Thyroid gland (tissue), 4 donors: ENCODE data around the gene BHLHA15. TPM values are rescaled to one million over a fixed set of nuclear protein-coding genes. Genes with fewer than 3 reads are reported as not detected.

Experiments
- DNase-seq, 2 donors: peaks; one replicate each; pipeline ENCODE4 v3.0.0-alpha.2; 2019
- H3K27ac ChIP-seq, 3 donors: fragments of 200-600 bp; sonication (generic); 1 replicate in 2 of 3; 2 replicates in 1 of 3; pipeline ENCODE4 v1.5.1; 2016 to 2019; ENCODE audit warnings: mild to moderate bottlenecking in 1 of 3, moderate library complexity in 1 of 3
- H3K27me3 ChIP-seq: fragments of 200-600 bp; sonication (generic); one replicate; pipeline ENCODE4 v1.5.1; 2019
- H3K36me3 ChIP-seq, 2 donors: fragments of 200-600 bp; sonication (generic); one replicate each; pipeline ENCODE4 v1.5.1; 2016 to 2019
- H3K4me1 ChIP-seq, 2 donors: fragments of 200-600 bp; sonication (generic); one replicate each; pipeline ENCODE4 v1.5.1; 2017 to 2019
- H3K4me3 ChIP-seq, 3 donors: fragments of 200-600 bp; sonication (generic); replicated peaks in 1 of 3; 1 replicate in 2 of 3; 2 replicates in 1 of 3; pipeline ENCODE4 v1.5.1; 2016; ENCODE audit warnings: mild to moderate bottlenecking in 1 of 3
- H3K9me3 ChIP-seq: fragments of 200-600 bp; sonication (generic); one replicate; pipeline ENCODE4 v1.5.1; 2017
- POLR2A ChIP-seq, 2 donors: fragments of 450-650 bp; IDR thresholded peaks; one replicate each; pipeline ENCODE4 v1.6.1; 2017; ENCODE audit warnings: antibody characterized with exemption in 2 of 2, mild to moderate bottlenecking in 2 of 2, moderate library complexity in 1 of 2
- WGBS, 2 donors: methylation state at CpG; one replicate each; pipeline ENCODE4 v1.1.5; 2017; 5-methylcytosine and 5-hydroxymethylcytosine counted together
- intact Hi-C: fragments of 100-400 bp; cut with DNase I; formaldehyde crosslinking; loops from one replicate; pipeline ENCODE4 v1.15.1; 2023
- total RNA-seq, 4 donors: library from RNA; depleted of rRNA; stranded (reverse); fragments of >200 nt; gene quantifications; one replicate each; pipeline ENCODE4 v1.2.3, GENCODE V29; 2016
- TF ChIP-seq, protein P1 (sequence below), 6 experiments: fragments of 200-600 bp in 3 of 6; fragments of 450-650 bp in 3 of 6; sonication (generic) in 3 of 6; IDR thresholded peaks; one replicate each; pipeline ENCODE4 v1.5.1; 2016 to 2019; ENCODE audit warnings: antibody characterized with exemption in 6 of 6, mild to moderate bottlenecking in 2 of 6, inconsistent platforms in 1 of 6, moderate library complexity in 1 of 6

Gene BHLHA15
- total RNA-seq, 4 donors from 2014 or later: 1.2 to 8.7 (median 1.9) TPM; not detected in 1

GRCh38 chr7:98185101-98185500 is 26.1 kb upstream of the BHLHA15 start:
- H3K4me1 ChIP-seq: peaks cover 0 to 7% of the 10 kb centered on the region in 2 donors
- TF ChIP-seq, protein P1, sequence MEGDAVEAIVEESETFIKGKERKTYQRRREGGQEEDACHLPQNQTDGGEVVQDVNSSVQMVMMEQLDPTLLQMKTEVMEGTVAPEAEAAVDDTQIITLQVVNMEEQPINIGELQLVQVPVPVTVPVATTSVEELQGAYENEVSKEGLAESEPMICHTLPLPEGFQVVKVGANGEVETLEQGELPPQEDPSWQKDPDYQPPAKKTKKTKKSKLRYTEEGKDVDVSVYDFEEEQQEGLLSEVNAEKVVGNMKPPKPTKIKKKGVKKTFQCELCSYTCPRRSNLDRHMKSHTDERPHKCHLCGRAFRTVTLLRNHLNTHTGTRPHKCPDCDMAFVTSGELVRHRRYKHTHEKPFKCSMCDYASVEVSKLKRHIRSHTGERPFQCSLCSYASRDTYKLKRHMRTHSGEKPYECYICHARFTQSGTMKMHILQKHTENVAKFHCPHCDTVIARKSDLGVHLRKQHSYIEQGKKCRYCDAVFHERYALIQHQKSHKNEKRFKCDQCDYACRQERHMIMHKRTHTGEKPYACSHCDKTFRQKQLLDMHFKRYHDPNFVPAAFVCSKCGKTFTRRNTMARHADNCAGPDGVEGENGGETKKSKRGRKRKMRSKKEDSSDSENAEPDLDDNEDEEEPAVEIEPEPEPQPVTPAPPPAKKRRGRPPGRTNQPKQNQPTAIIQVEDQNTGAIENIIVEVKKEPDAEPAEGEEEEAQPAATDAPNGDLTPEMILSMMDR (IDR thresholded peaks at IDR 0.05): no peak
- DNase-seq: no peak
- intact Hi-C loops: no loop called here
- no peak overlapping the region for H3K4me3 ChIP-seq
- H3K9me3 ChIP-seq: no peaks in the 10 kb centered on the region
- H3K36me3 ChIP-seq: peaks cover 0 to 4% of the 10 kb centered on the region in 2 donors
- 90 to 93% methylated on average over 7 of the region's 7 CpGs for WGBS, 2 donors
- no peak overlapping the region for H3K27ac ChIP-seq
- H3K27me3 ChIP-seq: no peaks in the 10 kb centered on the region

DNA sequence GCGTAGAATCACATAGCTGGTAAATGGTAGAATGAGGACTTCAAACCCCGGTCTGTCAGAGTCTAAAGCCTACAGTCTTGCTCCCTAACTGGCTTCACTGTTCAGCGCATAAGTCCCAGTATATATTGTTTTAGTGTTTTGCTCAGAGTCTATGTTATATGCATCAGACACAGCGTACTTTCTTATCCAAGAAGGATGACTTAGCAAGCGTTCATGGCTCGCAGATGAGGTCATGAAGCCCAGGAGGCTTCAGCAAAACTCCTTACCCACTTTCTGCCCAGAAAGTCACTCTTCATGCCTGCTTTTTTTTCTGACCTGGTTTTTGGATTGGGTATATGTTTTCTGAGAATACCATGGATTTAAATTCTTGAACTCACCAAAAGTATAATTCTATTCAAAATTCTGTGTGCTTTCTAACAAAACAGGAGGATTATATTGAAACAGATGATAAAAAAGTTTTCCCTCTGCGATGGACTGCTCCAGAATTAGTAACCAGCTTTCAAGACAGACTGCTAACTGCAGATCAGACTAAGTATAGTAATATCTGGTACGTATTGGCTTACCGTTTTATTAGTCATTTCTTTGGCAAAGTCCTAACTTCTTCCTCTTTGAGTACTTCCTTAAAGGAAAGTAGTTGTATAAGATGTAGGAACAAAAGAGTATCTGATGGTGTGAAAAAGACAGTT is 24.6 kb upstream of the BHLHA15 start:
- Histone ChIP-seq H3K27ac (no peak overlapping the region), H3K9me3 (no peaks in the 10 kb centered on the region), H3K4me1 (no peaks in the 10 kb centered on the region), H3K27me3 (no peaks in the 10 kb centered on the region), H3K4me3 (no peak overlapping the region), H3K36me3 (peaks cover 0 to 4% of the 10 kb centered on the region in 2 donors)
- TF ChIP-seq, protein P1 (IDR thresholded peaks at IDR 0.05): no peak
- TF ChIP-seq POLR2A (IDR thresholded peaks at IDR 0.05): no peak
- 74 to 85% methylated on average over 9 of the region's 9 CpGs for WGBS, 2 donors
- intact Hi-C loops: no loop called here
- no peak for DNase-seq

- WGBS, 2 donors: 65 to 79% methylated on average over 1 of the region's 1 CpG
- Histone ChIP-seq H3K4me1 (no peaks in the 10 kb centered on the region), H3K27me3 (no peaks in the 10 kb centered on the region), H3K4me3 (no peak overlapping the region), H3K9me3 (no peaks in the 10 kb centered on the region), H3K36me3 (peaks cover under 1 to 9% of the 10 kb centered on the region in 2 donors), H3K27ac (no peak overlapping the region)
- intact Hi-C loops: no loop called here
- DNase-seq: no peak
- TF ChIP-seq, protein P1 (IDR thresholded peaks at IDR 0.05): no peak
- no peak for TF ChIP-seq POLR2A (IDR thresholded peaks at IDR 0.05)
These were observed 24.1 kb upstream of the BHLHA15 start for GRCh38 chr7:98187138-98187502.

DNA sequence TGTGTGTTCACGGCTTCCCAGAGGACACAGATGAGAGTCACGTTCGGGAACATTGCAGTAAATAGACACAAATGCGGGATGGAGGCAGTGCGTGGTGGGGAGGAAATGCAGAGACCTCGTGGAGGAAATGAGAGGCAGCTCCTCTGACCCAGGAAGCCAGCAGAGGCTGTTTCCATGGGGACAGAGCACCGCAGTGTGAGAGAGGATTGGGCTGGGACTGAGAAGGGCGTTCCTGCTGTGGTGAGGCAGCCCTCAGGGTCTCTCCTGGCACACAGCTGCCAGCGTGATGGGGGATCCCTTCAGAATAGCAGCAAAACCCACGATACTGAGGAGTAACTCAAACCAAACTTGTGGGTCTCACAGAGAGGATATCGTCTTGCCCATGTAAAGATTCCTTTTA is 21.7 kb upstream of the BHLHA15 start:
- Histone ChIP-seq H3K27ac (no peak overlapping the region), H3K36me3 (peaks cover 22 to 24% of the 10 kb centered on the region in 2 donors)
- TF ChIP-seq, protein P1 (IDR thresholded peaks at IDR 0.05): no peak
- TF ChIP-seq POLR2A (IDR thresholded peaks at IDR 0.05): no peak

GRCh38 chr7:98191668-98192431 is 19.4 kb upstream of the BHLHA15 start:
- H3K4me1 ChIP-seq: no peaks in the 10 kb centered on the region
- TF ChIP-seq POLR2A (IDR thresholded peaks at IDR 0.05): no peak
- intact Hi-C loops: no loop called here
- no peak overlapping the region for H3K4me3 ChIP-seq
- H3K27ac ChIP-seq: no peak overlapping the region
- H3K9me3 ChIP-seq: no peaks in the 10 kb centered on the region
- peaks cover 32 to 41% of the 10 kb centered on the region in 2 donors for H3K36me3 ChIP-seq
- 96 to 97% methylated on average over 32 of the region's 32 CpGs for WGBS, 2 donors
- no peak for DNase-seq
- no peaks in the 10 kb centered on the region for H3K27me3 ChIP-seq

More for the DNA sequence above, 21.7 kb upstream of the BHLHA15 start:
- intact Hi-C loops: no loop called here
- no peaks in the 10 kb centered on the region for H3K4me1 ChIP-seq
- no peaks in the 10 kb centered on the region for H3K9me3 ChIP-seq
- no peaks in the 10 kb centered on the region for H3K27me3 ChIP-seq
- no peak overlapping the region for H3K4me3 ChIP-seq
- DNase-seq: no peak
- WGBS, 2 donors: 93 to 94% methylated on average over 11 of the region's 11 CpGs
